GM19372 (cell line): ENCODE measurements around the gene COL1A1.

Experiments used
- ATAC-seq: cut with Tn5 transposase; IDR thresholded peaks from one replicate; pipeline ENCODE4 v1.9.1; 2021; ENCODE audit warnings: mild to moderate bottlenecking, low read depth, moderate library complexity; ENCODE audit not compliant: unreplicated experiment

The COL1A1 gene

GRCh38 chr17:50161911-50162288 lies 39.5 kb downstream of the COL1A1 start:
- no peak for ATAC-seq

GRCh38 chr17:50161023-50161910 lies 40.2 kb downstream of the COL1A1 start:
- ATAC-seq: peak; percentile 92

DNA sequence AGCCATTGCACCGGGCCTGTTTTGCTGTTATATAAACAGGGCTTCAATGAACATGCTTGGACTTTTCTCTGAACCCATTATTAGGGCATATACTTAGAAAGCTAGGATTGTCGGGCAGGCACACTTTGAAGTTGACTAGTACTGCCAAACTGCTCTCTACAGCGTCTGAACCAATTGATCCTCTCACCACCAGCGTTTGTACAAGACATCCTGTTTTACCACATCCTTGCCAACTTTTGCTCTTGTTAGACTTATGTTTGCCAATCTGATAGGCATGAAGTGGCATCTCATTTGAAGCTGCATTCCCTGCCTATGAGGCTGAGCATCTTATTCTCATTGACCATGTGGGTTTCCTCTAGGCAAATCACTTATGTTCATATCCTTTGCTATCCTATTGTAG lies 43.5 kb downstream of the COL1A1 start:
- no peak for ATAC-seq

DNA sequence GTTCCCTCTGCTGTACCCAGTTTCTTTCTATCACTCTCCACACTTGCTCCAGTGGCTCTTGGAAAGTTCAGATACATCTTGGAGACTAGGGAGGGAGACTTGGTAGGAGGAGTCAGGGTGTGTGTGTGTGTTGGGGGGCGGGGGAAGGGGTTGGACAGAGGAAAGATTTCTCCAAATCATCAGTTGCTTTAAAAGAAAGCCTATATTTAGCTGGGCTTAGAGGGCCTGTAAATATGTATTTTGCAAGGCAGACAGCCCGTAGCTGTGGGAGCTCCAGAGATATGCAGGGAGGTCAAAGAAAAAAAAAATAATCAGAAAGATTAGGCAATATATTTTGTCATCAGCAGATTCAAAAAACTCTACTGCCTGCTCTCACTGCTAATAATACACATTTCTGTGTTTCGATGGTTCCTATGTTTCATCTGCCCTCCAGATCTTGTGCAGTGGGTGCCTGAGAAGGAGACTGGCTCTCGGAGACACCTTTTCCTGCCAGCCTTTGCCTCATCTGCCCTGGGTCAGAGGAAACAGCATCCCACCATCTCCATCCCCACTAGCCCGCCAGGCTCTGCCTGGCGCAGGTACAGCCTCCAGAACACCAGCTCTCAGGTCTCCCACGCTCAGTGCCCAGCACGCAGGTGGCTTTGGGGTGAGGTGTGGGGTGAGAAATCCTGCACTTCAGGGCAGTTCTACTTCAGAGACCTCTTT lies 46.2 kb downstream of the COL1A1 start:
- no peak for ATAC-seq

DNA sequence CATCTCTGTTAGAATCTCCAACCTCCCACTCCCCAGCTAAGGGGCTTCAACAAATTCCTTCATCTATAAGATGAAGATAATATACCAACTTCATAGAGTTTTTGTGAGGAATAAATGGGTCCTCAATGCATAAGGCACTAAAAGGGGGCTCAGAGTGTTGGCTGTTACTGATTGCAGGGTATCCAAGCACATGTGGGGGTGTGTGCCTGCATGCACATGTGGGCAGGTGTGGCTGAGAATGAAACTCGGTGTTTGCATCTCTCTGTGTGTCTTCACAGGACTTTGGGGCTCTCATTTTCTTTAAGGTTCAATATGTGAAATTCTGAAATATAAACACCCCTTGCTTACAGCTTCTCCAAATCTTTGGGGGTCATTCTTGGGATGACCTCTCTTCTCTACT lies 46.8 kb downstream of the COL1A1 start:
- no peak for ATAC-seq

DNA sequence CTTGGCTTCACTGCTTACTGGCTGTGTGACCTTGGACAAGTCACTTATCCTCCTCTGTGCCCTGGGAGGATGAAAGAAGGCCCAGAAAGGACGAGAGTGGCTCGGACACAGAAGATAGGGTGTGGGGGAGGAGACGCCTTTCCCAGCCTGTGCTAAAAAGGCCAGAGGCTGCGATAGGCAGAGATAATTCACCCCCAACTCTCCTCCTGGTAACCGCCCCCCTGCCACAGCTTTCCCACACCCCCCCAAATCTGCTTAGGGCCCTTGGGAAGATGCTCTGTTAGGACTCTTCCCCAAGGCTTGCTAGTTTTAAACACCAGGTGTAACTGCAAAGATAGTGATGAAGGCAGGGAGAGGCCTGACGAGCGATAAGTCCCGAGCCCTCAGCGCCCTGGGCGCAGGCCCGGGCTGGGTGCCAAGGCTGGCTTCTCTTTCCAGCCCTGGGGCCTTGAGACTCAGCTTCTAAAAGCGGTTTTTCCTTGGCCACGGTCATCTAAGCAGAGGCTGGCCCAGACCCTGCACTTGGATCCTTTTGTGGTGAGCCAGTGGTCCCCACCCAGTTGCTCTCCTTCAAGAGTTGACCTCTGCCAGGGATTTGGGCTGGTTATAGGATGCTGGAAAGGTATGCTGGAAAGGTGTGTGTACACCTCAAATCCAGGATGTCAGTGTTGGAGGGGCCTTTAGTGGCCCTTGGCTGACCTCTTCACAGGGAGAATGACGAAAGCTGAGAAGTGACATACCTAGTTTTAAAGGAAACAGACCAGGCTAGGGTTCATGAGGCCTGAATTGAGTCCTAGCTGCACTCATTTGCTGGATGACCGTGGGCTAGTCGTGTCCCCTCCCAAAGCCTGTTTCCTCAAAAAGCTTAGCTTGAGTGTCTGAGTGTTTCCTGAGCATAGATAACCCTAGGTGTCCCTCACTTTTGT lies 47.5 kb downstream of the COL1A1 start:
- ATAC-seq: no peak

GRCh38 chr17:50152736-50153135 lies 48.7 kb downstream of the COL1A1 start:
- no peak for ATAC-seq

DNA sequence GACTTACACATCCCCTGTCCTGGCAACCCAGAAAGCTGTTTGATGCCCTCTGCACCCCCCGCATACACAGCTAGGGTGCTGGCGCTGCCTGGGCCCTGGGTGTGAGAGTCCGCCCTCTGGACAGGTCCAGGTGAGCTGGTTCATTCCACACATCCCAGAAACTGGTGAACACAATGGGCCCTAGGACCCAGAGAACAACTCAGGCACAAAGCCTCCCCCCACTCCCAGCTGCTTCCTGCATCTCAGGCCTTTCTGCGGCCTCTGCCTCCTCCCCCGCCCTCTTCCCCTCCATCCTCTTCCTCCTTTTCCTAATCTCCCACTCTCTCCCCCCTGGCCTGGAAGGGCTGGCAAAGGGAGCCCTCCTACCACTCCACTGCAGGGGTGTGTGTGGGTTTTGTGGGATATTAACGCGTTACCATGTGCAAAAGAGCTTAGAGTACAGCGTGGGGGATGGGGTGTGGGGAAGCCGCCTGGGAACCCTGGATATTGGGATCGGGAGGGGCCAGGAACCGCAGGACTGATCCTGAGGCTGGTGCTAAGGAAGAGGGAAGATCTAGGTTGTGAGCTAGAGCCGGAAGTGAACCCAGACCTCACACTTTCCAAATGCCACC lies 49.4 kb downstream of the COL1A1 start:
- no peak for ATAC-seq

- ATAC-seq: peak; percentile 47
These were observed 50.1 kb downstream of the COL1A1 start for GRCh38 chr17:50151041-50151936.

- no peak for ATAC-seq
These were observed 50.9 kb downstream of the COL1A1 start, which contains the start of gene PPP1R9B for GRCh38 chr17:50150354-50151040. Gene PPP1R9B (minus strand): TSS chr17:50150677. CDS start chr17:50150513, 164 bp downstream.

- no peak for ATAC-seq
These were observed 51.7 kb downstream of the COL1A1 start for GRCh38 chr17:50149417-50150353.

DNA sequence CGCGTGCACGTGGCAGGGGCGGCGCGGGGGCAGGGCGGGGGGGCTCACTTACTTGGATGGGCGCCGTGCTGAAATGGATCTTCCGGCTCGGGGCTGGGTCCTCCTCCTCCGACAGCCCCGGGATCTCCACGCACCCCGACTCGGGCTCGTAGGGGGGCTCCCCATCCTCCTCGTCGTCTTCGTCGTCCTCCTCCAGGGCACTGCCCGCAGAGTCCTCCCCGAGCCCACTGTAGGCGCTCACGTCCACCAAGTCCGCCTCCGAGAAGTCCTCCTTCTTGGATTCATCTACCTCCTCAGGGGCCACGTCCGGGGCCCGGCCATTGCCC lies 52.4 kb downstream of the COL1A1 start:
- ATAC-seq: no peak

- ATAC-seq: no peak
These were observed 53.0 kb downstream of the COL1A1 start for GRCh38 chr17:50148226-50149090.

- ATAC-seq: no peak
These were observed 53.6 kb downstream of the COL1A1 start for GRCh38 chr17:50147841-50148225.

- ATAC-seq: no peak
These were observed 54.3 kb downstream of the COL1A1 start for GRCh38 chr17:50146927-50147665.

- no peak for ATAC-seq
These were observed 55.1 kb downstream of the COL1A1 start for GRCh38 chr17:50146230-50146926.
